Uterus (tissue), 2 donors: ENCODE results near the gene RPS6KA1.

Source experiments
- POLR2A ChIP-seq, 2 donors: fragments of 450-650 bp; IDR thresholded peaks; one replicate each; pipeline ENCODE4 v1.6.1; 2016; ENCODE audit warnings: antibody characterized with exemption in 2 of 2, mild to moderate bottlenecking in 1 of 2, moderate library complexity in 1 of 2
- TF ChIP-seq, protein P1 (sequence below), 4 experiments: fragments of 200-600 bp in 2 of 4; fragments of 450-650 bp in 2 of 4; sonication (generic) in 2 of 4; IDR thresholded peaks; one replicate each; pipeline ENCODE4 v1.5.1; 2016 to 2019; ENCODE audit warnings: antibody characterized with exemption in 4 of 4, mild to moderate bottlenecking in 2 of 4, moderate library complexity in 1 of 4

DNA sequence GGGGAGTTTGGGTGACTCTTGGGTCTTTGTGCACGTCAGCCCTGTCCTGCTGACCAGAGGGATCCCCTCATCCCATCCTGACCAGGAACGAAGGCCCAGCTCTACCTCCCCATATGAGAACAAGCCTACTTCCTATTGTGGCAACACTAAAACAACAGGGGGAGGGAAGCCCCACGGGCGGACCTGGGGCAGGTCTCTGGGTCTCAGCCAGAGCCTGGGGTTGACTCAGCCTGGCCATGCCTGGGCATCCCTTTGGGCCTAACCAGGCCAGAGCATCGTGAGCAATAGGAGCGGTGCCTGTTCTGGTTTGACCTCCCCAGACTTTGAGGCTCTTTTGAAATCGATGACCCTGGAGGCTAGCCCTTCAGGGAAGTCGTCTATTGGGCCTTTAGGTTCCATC, 16.8 kb downstream of the RPS6KA1 start:
- TF ChIP-seq, protein P1, sequence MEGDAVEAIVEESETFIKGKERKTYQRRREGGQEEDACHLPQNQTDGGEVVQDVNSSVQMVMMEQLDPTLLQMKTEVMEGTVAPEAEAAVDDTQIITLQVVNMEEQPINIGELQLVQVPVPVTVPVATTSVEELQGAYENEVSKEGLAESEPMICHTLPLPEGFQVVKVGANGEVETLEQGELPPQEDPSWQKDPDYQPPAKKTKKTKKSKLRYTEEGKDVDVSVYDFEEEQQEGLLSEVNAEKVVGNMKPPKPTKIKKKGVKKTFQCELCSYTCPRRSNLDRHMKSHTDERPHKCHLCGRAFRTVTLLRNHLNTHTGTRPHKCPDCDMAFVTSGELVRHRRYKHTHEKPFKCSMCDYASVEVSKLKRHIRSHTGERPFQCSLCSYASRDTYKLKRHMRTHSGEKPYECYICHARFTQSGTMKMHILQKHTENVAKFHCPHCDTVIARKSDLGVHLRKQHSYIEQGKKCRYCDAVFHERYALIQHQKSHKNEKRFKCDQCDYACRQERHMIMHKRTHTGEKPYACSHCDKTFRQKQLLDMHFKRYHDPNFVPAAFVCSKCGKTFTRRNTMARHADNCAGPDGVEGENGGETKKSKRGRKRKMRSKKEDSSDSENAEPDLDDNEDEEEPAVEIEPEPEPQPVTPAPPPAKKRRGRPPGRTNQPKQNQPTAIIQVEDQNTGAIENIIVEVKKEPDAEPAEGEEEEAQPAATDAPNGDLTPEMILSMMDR (IDR thresholded peaks at IDR 0.05), result no peak
- no peak for TF ChIP-seq POLR2A (IDR thresholded peaks at IDR 0.05)
